Vagina (tissue), 2 donors: Measurements from ENCODE around the gene BRAP.

Source experiments
- CTCF ChIP-seq, 3 experiments: fragments of 450-650 bp in 2 of 3; fragments of 200-600 bp in 1 of 3; sonication (generic) in 1 of 3; IDR thresholded peaks; one replicate each; pipeline ENCODE4 v1.5.1; 2017 to 2019; ENCODE audit warnings: antibody characterized with exemption in 3 of 3, mild to moderate bottlenecking in 2 of 3, moderate library complexity in 2 of 3
- POLR2A ChIP-seq, 2 donors: fragments of 450-650 bp; IDR thresholded peaks; one replicate each; pipeline ENCODE4 v1.6.1; 2017; ENCODE audit warnings: antibody characterized with exemption in 2 of 2, mild to moderate bottlenecking in 2 of 2, moderate library complexity in 2 of 2
- POLR2AphosphoS5 ChIP-seq, 2 donors: sonication (generic); formaldehyde crosslinking; IDR thresholded peaks; one replicate each; pipeline ENCODE4 v1.9.0; 2017; ENCODE audit warnings: antibody characterized with exemption in 2 of 2, mild to moderate bottlenecking in 2 of 2, low read depth in 1 of 2; ENCODE audit not compliant: insufficient read depth in 1 of 2

- TF ChIP-seq POLR2A (IDR thresholded peaks at IDR 0.05), result no peak
- no peak for TF ChIP-seq CTCF (IDR thresholded peaks at IDR 0.05)
- no peak for TF ChIP-seq POLR2AphosphoS5 (IDR thresholded peaks at IDR 0.05; ENCODE audit: insufficient read depth in 1 of 2, low read depth in 1 of 2)
Observed at GRCh38 chr12:111687952-111688351, 2.2 kb upstream of the BRAP start.
